HG03378 (cell line): ENCODE data around the gene KLHL41.
"Not testable (repeated sequence)": the region's sequence is repeated elsewhere in the genome, so short reads cannot be mapped to it uniquely, and the experiment has no call there.

ENCODE experiments used
- ATAC-seq: cut with Tn5 transposase; IDR thresholded peaks from one replicate; pipeline ENCODE4 v1.9.1; 2021; ENCODE audit warnings: mild to moderate bottlenecking, moderate library complexity; ENCODE audit not compliant: unreplicated experiment

The KLHL41 gene

DNA sequence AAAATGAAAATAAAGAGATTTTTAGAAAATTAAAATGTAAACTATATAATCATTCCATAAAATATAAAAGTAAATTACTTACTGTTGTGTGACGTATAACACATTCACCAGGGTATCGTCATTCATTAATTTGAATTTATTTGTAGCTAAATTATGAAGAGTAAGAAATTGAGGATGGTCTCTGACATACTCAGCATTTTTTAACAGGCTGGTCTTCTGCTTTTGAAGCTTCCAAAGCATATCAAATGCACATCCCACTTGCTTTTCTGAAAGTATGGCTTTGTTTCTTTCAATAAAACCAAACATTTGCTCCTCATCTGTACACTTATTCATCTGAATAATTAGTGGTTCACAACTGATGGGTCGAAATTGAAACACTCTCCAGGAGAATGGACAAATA lies 62.1 kb downstream of the KLHL41 start:
- ATAC-seq = no peak

DNA sequence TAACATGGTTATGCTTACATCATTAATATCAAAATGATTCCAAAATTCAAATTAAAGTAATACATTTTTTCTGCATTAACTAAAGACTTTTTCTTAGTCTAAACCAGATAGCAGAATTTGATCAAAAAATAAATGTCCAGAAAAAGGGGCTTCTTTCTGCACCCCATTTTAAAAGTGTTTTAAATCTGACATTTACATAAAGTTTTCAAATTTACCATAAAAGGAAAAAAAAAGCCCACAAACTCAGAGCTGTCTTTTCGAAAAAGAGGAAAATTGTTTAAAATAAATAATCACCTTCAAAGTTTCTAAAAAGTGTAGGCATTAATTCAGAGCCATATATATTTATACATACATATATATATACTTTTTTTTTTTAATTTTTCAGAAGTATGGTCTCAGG lies 62.7 kb downstream of the KLHL41 start:
- ATAC-seq = no peak

DNA sequence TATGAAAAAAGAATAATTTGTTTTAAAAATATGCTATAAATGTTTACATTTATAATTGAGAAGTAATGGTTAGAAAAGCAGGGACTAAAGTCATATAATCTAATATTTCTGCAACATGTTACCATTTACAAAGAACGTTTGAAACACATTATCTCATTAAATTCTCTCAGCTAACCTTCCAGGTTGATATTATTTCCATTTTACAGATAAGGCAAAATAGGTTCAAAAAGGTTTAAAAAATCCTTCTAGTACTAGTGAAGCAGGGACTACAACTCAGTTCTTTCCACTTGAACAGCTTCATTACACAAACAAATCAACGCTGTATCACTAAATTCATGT lies 63.3 kb downstream of the KLHL41 start:
- ATAC-seq = no peak

DNA sequence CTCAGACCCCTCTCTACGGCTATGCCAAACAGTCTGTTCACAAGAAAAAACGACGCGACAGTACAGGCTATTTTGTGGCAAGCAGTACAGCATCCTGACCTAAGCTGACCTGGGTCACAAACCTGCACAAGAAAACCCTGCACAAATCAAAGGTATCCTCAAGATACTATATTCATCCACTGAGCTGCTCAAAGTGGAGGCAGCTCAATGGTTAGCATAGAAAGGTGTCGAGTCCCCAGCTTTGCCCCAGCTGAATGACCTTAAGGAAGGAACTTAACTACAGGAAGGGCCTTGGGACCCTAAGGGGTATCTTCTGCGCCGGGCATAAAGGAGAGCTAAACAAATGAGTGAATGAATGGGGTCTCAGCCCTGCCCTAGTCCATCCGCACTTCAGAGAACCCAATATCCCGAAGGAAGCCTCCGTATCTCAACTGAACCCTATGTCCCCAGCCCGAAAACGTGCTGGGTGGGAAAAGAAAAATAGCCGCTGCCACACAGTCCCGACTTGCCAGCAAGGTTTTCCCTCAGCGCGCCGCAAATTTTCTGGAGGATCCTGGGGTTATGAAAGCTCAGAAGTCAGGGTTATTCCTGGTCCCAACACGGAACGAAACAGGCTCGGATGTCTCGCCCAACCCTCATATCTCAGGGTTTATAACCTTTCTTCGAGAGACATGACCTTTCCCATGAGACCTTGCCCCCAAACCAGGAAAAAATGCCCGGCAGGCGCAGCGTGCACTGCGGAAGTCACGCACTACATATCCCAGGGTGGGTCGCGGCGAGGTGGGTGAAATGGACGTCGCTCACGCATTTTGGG lies 63.9 kb downstream of the KLHL41 start, which contains the start of gene FASTKD1:
Gene FASTKD1 (minus strand): TSS at position 706 of the 814 bp plus-strand sequence. CDS start 1,836 bp downstream, outside the sequence.
- ATAC-seq = peak; percentile 100

DNA sequence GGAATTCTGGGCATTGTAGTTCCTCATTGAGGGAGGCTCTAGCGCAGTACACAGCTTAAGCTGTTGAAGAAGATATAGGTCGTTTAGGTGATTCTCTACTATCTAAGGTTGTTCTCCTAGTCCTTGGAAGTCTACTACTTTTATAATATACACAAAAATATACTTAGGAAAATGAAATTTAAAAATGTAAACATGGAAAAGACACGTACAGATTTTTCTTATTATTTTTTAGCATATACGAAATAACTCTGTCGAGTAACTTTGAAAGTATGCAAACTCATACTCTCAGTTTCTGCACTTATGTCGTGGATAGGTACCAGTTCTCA lies 64.4 kb downstream of the KLHL41 start:
- peak; percentile 1 for ATAC-seq

DNA sequence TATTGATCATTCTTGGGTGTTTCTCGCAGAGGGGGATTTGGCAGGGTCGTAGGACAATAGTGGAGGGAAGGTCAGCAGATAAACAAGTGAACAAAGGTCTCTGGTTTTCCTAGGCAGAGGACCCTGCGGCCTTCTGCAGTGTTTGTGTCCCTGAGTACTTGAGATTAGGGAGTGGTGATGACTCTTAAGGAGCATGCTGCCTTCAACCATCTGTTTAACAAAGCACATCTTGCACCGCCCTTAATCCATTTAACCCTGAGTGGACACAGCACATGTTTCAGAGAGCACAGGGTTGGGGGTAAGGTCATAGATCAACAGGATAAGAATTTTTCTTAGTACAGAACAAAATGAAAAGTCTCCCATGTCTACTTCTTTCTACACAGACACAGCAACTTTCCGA lies 65.0 kb downstream of the KLHL41 start:
- not testable (repeated sequence) for ATAC-seq

DNA sequence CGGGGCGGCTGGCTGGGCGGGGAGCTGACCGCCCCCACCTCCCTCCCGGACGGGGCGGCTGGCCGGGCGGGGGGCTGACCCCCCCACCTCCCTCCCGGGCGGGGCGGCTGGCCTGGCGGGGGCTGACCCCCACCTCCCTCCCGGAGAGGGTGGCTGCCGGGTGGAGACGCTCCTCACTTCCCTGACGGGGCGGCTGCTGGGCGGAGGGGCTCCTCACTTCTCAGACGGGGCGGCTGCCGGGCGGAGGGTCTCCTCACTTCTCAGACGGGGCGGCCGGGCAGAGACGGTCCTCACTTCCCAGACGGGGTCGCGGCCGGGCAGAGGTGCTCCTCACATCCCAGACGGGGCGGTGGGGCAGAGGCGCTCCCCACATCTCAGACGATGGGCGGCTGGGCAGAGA lies 65.8 kb downstream of the KLHL41 start:
- not testable (repeated sequence) for ATAC-seq
